ENCODE data around the gene RAB1A. TPM values are rescaled to one million over a fixed set of nuclear protein-coding genes. Genes with fewer than 3 reads are reported as not detected.
A peak's percentile ranks its signal among the peaks of the same experiment; 100 is the strongest.

The RAB1A gene
- polyA plus RNA-seq, 2 of the 4 experiments (the other 2 are of a cell fraction): 308 to 417 TPM

DNA sequence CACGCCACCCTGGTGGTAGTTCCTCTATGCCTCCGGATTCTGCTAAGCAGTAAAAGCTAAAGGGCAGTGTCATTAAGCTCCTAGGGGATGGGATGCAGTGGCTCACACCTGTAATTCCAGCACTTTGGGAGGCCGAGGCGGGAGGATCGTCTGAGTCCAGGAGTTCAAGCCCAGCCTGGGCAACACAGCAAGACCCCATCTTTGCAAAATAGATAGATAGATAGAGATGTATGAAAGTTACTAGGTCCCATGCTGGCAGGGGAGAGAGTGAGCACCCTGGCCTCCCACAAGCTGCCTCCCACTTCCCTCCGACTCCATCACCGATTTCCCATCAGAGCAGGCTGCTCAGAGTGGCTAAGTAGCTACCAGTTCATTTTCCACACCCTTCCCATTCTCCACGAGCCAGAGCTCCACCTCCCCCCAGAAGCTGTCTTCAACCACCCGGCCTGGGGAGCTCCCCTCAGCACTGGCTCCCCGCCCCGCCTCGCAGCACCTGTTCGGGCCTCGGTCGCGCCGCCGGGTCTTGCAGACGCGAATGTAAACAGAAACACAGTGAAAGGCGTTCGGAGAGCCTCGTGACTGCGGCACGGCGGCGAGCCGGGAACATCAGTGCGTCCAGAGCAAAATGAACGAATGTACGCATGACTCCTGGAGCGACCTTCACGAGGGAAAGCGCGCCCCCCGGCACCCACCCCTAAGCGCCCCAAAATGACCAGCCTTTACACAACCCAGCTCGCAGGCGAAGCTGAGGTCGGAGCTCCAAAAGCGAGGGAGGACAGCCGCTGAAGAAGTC, 74.3 kb downstream of the RAB1A start:
- Histone ChIP-seq H3K4me3 (peak overlapping the region; percentile 67), H3K4me2 (peak overlapping the region; percentile 80), H3K27ac (peak overlapping the region; percentile 61 to 81), H3K9me3 (no peaks in the 10 kb centered on the region), H3K4me1 (peaks cover 16% of the 10 kb centered on the region)
- TF ChIP-seq, protein P1, sequence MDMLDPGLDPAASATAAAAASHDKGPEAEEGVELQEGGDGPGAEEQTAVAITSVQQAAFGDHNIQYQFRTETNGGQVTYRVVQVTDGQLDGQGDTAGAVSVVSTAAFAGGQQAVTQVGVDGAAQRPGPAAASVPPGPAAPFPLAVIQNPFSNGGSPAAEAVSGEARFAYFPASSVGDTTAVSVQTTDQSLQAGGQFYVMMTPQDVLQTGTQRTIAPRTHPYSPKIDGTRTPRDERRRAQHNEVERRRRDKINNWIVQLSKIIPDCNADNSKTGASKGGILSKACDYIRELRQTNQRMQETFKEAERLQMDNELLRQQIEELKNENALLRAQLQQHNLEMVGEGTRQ (IDR thresholded peaks at IDR 0.05): peak; percentile 59; the same call in 1 of the 2 replicates
- TF ChIP-seq EHMT2 (IDR thresholded peaks at IDR 0.05; ENCODE audit: low read depth): no peak
- TF ChIP-seq TFCP2L1 (CRISPR knock-in tag; IDR thresholded peaks at IDR 0.05): no peak
- TF ChIP-seq SREBF2 (IDR thresholded peaks at IDR 0.05): no peak
- TF ChIP-seq, protein P2, sequence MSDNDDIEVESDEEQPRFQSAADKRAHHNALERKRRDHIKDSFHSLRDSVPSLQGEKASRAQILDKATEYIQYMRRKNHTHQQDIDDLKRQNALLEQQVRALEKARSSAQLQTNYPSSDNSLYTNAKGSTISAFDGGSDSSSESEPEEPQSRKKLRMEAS (IDR thresholded peaks at IDR 0.05): peak; percentile 85
- TF ChIP-seq CEBPB (IDR thresholded peaks at IDR 0.05): no peak
- peak; percentile 23; the same call in 1 of the 2 replicates for TF ChIP-seq PHF8 (IDR thresholded peaks at IDR 0.05; ENCODE audit: borderline replicate concordance, low read depth)
- peak; percentile 87; the same call in 1 of the 2 replicates for TF ChIP-seq RNF2 (IDR thresholded peaks at IDR 0.05; ENCODE audit: borderline replicate concordance, low read depth)
- TF ChIP-seq, protein P3, sequence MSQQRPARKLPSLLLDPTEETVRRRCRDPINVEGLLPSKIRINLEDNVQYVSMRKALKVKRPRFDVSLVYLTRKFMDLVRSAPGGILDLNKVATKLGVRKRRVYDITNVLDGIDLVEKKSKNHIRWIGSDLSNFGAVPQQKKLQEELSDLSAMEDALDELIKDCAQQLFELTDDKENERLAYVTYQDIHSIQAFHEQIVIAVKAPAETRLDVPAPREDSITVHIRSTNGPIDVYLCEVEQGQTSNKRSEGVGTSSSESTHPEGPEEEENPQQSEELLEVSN (IDR thresholded peaks at IDR 0.05; ENCODE audit: borderline replicate concordance, low read depth): peak; percentile 93
- TF ChIP-seq FOXS1 (CRISPR knock-in tag; IDR thresholded peaks at IDR 0.05): no peak
- ATAC-seq (peak; percentile 49 to 53), DNase-seq (ENCODE audit: low read depth in 1 of 2, low spot score in 1 of 2) (peak in 1 of 2 experiments; percentile 43), FAIRE-seq (no peak)
- CTCF ChIA-PET: interaction anchor here (0.9 to 6.5 kb wide), 14 partner anchors 9 to 143 kb away, joined by 3 to 35 read pairs (median 6); no protein-coding TSS in a partner anchor
- POLR2A ChIA-PET: interaction anchor here (0.5 to 2.5 kb wide), 12 partner anchors 9 to 630 kb away, joined by 3 to 23 read pairs (median 4); partner anchors contain the start of genes ACTR2, RAB1A and SLC1A4
- 6% methylated on average over 42 of the region's 42 CpGs for WGBS (ENCODE audit: missing lambda C conversion rate)

DNA sequence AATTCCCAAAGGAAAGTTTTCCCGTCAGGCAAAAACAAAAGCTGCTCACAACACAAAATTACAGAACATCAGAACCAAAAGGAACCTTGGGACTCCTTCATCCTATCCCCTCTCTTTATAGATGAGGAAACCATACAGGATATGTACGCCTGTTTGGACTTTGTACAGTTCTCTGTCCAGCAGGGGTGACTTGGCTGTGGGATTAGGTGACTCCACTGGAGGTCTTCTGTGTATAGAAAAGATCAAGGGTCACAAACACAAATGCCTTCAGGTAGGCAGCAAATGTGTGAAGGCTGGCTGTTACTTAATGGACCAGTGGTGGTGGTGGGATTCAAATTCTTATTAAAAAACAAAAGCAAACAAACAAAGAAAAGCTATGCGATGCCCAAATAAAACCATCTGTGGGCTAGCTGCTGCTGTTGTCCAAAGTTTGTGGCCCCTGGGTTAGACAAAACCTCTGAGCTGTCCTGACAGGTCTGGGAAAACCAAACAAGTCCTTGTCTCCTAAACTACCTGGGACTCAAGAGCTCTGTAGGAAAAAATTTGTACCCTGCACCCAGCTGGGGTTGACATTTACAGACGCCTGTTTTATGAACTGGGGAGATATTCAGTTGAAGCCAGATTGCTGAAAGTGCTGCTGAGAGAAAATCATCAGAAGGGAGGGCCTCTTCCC, 75.0 kb downstream of the RAB1A start:
- FAIRE-seq: no peak
- H3K4me1 ChIP-seq: peaks cover 16% of the 10 kb centered on the region
- CTCF ChIA-PET: interaction anchor here (1.1 to 6.5 kb wide), 10 partner anchors 8 to 137 kb away, joined by 3 to 35 read pairs (median 8); no protein-coding TSS in a partner anchor
- H3K9me3 ChIP-seq: no peaks in the 10 kb centered on the region
- H3K27ac ChIP-seq: no peak overlapping the region
- H3K4me3 ChIP-seq: peak overlapping the region; percentile 67; the same call in 2 of the 3 replicates
- H3K4me2 ChIP-seq: peak overlapping the region; percentile 80
- ATAC-seq: no peak
- WGBS (ENCODE audit: missing lambda C conversion rate): 79% methylated on average over 4 of the region's 4 CpGs
- POLR2A ChIA-PET: interaction anchor here (0.9 to 2.5 kb wide), 5 partner anchors 18 to 173 kb away, joined by 3 to 18 read pairs (median 9); partner anchors contain the start of genes ACTR2, RAB1A and SLC1A4
- TF ChIP-seq FOSL2 (IDR thresholded peaks at IDR 0.05) (no peak), FOSL2 (CRISPR knock-in tag; IDR thresholded peaks at IDR 0.05) (no peak), RFX5 (IDR thresholded peaks at IDR 0.05) (no peak), NFE2L2 (conservative IDR thresholded peaks at IDR 0.05; ENCODE audit: low read length) (no peak), SMC3 (IDR thresholded peaks at IDR 0.05) (no peak), RNF2 (IDR thresholded peaks at IDR 0.05; ENCODE audit: borderline replicate concordance, low read depth) (no peak), PHF8 (IDR thresholded peaks at IDR 0.05; ENCODE audit: borderline replicate concordance, low read depth) (no peak), MYC (IDR thresholded peaks at IDR 0.05; ENCODE audit: borderline replicate concordance, low read length) (no peak), HOXB5 (CRISPR knock-in tag; IDR thresholded peaks at IDR 0.05) (no peak), SREBF2 (IDR thresholded peaks at IDR 0.05) (no peak)
- TF ChIP-seq, protein P4, sequence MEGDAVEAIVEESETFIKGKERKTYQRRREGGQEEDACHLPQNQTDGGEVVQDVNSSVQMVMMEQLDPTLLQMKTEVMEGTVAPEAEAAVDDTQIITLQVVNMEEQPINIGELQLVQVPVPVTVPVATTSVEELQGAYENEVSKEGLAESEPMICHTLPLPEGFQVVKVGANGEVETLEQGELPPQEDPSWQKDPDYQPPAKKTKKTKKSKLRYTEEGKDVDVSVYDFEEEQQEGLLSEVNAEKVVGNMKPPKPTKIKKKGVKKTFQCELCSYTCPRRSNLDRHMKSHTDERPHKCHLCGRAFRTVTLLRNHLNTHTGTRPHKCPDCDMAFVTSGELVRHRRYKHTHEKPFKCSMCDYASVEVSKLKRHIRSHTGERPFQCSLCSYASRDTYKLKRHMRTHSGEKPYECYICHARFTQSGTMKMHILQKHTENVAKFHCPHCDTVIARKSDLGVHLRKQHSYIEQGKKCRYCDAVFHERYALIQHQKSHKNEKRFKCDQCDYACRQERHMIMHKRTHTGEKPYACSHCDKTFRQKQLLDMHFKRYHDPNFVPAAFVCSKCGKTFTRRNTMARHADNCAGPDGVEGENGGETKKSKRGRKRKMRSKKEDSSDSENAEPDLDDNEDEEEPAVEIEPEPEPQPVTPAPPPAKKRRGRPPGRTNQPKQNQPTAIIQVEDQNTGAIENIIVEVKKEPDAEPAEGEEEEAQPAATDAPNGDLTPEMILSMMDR (IDR thresholded peaks at IDR 0.05): no peak
- TF ChIP-seq, protein P5, sequence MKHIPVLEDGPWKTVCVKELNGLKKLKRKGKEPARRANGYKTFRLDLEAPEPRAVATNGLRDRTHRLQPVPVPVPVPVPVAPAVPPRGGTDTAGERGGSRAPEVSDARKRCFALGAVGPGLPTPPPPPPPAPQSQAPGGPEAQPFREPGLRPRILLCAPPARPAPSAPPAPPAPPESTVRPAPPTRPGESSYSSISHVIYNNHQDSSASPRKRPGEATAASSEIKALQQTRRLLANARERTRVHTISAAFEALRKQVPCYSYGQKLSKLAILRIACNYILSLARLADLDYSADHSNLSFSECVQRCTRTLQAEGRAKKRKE (CRISPR knock-in tag; IDR thresholded peaks at IDR 0.05; ENCODE audit: low read depth): no peak
- TF ChIP-seq, protein P6, sequence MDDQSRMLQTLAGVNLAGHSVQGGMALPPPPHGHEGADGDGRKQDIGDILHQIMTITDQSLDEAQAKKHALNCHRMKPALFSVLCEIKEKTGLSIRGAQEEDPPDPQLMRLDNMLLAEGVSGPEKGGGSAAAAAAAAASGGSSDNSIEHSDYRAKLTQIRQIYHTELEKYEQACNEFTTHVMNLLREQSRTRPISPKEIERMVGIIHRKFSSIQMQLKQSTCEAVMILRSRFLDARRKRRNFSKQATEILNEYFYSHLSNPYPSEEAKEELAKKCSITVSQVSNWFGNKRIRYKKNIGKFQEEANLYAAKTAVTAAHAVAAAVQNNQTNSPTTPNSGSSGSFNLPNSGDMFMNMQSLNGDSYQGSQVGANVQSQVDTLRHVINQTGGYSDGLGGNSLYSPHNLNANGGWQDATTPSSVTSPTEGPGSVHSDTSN (IDR thresholded peaks at IDR 0.05): no peak
- TF ChIP-seq, protein P7, sequence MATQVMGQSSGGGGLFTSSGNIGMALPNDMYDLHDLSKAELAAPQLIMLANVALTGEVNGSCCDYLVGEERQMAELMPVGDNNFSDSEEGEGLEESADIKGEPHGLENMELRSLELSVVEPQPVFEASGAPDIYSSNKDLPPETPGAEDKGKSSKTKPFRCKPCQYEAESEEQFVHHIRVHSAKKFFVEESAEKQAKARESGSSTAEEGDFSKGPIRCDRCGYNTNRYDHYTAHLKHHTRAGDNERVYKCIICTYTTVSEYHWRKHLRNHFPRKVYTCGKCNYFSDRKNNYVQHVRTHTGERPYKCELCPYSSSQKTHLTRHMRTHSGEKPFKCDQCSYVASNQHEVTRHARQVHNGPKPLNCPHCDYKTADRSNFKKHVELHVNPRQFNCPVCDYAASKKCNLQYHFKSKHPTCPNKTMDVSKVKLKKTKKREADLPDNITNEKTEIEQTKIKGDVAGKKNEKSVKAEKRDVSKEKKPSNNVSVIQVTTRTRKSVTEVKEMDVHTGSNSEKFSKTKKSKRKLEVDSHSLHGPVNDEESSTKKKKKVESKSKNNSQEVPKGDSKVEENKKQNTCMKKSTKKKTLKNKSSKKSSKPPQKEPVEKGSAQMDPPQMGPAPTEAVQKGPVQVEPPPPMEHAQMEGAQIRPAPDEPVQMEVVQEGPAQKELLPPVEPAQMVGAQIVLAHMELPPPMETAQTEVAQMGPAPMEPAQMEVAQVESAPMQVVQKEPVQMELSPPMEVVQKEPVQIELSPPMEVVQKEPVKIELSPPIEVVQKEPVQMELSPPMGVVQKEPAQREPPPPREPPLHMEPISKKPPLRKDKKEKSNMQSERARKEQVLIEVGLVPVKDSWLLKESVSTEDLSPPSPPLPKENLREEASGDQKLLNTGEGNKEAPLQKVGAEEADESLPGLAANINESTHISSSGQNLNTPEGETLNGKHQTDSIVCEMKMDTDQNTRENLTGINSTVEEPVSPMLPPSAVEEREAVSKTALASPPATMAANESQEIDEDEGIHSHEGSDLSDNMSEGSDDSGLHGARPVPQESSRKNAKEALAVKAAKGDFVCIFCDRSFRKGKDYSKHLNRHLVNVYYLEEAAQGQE (IDR thresholded peaks at IDR 0.05): no peak
- no peak for DNase-seq (ENCODE audit: low read depth in 1 of 2, low spot score in 1 of 2)

Measured in A549 (cell line).